NCI-H2171 treated with DMSO at 0.1 percent for 48 hours (cell line): Measurements from ENCODE around the gene YBX1.
A peak's percentile ranks its signal among the peaks of the same experiment; 100 is the strongest.

ENCODE experiments used
- DNase-seq: peaks from one replicate; lab custom pipeline; 2025; lab: John Stamatoyannopoulos, UW

The YBX1 gene

GRCh38 chr1:42734201-42735035, 52.2 kb downstream of the YBX1 start:
- DNase-seq = no peak

DNA sequence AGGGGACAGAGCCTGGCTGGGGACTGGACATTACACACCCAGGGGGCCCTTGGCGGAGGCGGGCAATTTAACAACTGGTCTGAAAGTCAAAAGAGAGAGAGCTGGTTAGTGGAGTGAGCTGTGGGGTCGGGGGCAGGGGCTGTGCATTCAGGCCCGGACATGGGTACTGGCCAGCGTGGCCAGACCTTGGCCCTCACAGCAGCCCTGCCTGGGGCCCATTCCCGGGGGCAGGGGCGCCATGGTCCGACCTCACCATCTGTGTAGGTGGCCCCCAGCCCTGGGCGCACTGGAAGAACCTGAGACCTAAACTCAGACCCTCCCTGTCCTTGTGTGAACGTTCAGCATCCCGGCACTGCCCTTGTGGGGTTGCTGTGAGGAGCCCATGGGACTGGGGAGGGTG, 52.8 kb downstream of the YBX1 start:
- no peak for DNase-seq

GRCh38 chr1:42735477-42736105, 53.4 kb downstream of the YBX1 start:
- peak; percentile 90 for DNase-seq

DNA sequence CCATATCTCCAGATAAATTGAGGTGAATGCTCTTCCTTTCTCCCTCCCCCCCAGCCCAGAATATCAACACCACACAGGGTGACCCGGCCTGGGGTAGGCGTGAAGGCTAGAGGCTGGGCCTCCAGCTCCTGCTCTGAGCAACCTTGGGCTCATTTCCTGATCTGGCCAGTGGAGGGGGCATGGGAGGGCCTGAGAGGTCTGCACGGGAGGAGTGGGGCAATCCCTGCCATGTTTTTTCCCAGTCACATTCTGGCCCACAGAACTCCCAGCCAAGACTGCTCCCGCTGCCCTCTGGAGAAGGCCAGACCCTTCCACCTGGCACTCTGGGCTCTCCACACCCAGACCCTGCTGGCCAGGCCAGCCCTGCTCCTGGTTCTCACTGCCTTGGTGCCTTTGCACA, 53.9 kb downstream of the YBX1 start:
- DNase-seq = peak; percentile 38

GRCh38 chr1:42736571-42737200, 54.5 kb downstream of the YBX1 start:
- no peak for DNase-seq

DNA sequence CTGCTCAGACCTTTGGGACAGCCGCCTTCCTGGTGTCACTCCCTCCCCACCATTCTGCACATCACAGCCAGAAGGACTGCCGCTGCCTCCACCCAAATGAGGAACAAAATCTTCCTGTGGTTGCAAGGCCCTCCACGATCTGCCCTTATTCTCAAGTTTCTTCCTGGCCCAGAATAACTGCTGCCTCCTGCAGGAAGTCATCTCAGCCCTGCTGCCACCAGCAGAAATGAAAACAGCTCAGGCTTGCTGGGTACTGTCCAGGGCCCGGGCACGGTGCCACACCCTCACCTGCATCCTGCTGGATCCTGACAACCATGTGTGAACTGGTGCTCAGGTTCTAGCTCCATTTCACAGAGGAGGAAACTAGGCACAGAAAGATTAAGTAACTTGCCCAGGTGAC, 55.0 kb downstream of the YBX1 start:
- peak; percentile 11 for DNase-seq

- no peak for DNase-seq
These were observed 55.9 kb downstream of the YBX1 start for GRCh38 chr1:42737986-42738677.

DNA sequence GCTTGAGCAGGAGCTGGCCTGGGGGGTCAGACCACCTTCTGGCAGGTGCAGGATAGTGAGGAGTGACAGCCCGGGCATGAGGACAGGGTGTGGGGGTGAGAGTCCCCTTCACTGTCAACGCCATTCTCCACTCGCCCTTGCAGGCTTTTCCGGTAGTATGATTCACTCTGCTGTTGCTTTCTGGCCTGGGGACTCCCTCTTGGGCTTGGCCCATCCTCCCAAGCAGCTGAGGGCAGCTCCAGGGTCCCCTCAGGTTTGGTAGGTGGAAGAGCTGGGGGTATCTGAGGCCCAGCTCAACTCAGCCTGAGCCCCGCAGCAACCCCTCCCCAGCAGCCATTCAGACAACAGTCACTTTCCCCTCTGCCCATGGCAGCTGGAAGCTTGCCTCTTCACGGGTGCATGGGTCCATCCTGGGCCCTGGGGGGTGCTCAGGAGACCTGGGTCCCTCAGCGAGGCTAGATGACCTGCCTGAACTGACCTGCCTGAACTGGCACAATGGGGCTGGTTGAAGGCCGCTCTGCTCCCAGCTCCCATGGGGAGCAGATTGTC, 56.5 kb downstream of the YBX1 start:
- no peak for DNase-seq

- DNase-seq = no peak
These were observed 57.8 kb downstream of the YBX1 start, which contains the start of gene CLDN19 for GRCh38 chr1:42739753-42740700. TSS of gene CLDN19 (minus strand) at chr1:42740236. CDS start at chr1:42740063, 173 bp downstream.

DNA sequence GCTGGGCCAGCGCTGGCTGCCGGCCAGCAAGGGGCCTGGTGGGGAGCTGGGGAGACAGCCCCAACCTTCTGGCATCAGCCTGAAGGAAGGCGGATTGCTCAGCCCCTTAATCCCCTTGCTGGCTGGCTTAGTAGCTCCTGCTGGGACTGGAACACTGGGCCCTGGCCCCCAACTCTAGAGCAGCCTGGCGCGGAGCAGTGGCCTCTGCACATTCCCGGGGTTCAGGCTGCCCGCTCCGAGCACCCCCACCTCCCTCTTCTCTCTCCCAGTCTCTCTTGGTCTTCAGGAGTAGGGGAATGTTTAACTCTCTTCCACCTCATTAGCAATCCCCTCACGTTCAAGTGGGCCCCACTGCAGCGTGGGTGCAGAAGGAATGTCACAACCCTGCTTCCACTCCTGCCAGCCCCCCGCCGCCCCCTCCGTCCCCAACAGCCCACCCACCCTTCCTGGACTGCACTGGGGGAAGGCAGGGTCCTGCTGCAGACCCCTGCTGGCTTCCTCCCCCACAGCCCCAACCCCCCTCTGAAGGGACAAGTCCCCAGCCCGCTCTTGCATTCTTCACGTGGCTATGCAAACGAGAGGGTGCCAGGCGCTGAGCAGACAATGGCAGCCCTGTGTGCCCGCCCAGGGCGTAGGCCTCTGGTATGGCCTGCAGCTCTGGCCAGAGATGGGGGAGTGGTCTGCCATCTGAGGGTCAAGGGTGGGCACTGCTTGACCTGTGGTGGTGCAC, 58.8 kb downstream of the YBX1 start:
- no peak for DNase-seq

DNA sequence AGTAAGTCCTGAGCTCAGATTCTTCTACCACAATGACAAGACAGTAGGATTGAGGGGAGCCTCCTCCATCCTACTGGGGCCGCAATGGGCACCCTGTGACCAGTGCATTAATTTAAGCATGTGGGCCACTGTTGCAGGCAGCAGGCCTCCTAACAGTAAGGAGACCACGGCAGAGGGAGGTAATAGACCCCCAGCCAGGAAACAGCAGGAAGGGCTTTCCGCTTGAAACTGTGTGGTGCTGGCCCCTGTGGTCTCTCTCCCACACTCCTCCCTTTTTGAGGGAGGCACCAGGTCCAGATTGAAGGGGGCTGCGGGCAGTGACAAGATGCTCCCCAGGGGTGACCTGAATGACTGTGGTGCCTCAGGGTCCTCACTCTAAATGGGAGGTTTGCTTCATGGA, 59.5 kb downstream of the YBX1 start:
- DNase-seq = no peak

- DNase-seq = no peak
These were observed 59.9 kb downstream of the YBX1 start for GRCh38 chr1:42742141-42742540.

GRCh38 chr1:42742617-42743316, 60.5 kb downstream of the YBX1 start:
- no peak for DNase-seq

GRCh38 chr1:42743317-42744147, 61.3 kb downstream of the YBX1 start:
- peak; percentile 71 for DNase-seq

DNA sequence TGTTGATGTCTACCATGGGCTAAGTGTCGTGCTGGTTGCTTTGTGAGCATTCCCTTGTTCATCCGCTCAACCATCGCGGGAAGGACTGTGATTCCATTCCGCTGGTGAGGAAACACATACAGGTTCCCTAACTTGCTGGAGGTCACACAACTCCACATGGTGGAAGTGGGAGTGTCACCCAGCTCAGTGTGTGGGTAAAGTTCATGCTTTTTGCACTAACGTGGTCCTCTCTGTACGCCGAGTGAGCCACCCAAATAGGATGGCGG, 61.9 kb downstream of the YBX1 start:
- DNase-seq = no peak

GRCh38 chr1:42745851-42746250, 63.6 kb downstream of the YBX1 start:
- DNase-seq = no peak

DNA sequence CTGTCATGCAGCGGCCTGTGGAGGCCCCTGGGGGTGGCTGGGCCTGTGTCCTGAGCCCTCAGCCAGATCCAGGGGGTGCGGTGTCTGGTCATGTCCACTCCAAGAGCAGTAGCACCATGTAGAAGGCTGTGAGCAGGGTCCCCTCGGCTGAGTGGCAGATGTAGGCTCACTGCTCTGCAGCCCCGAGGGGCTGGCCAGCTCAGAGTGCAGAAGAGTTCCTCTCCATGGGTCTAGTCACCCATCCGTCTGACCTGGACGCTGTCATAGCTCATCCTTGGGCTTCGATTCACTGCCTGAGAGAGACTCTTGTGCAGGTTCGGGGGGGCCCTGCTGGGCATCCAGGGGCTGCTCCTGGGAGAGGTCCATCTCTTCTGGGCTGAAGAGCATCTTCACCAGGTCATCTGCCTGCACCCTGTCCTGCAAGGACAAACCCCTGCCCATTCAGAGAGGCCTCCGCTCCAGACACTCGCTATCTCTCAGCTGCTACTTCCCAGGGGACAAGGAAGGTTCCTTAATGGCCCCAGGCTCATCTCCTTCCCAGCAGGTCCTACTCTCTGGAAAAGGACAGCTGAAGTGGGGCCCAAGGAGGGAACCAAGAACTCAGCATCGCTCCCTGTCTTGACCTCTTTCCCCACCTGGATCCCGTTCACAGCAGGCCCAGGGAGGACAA, 64.4 kb downstream of the YBX1 start:
- DNase-seq = no peak

GRCh38 chr1:42747125-42747524, 64.9 kb downstream of the YBX1 start:
- DNase-seq = peak; percentile 17
